GM12878 (cell line): Measurements from ENCODE around the gene NEK11. TPM values are rescaled to one million over a fixed set of nuclear protein-coding genes. Genes with fewer than 3 reads are reported as not detected.

ENCODE experiments used
- ATAC-seq: fragments of 200-7000 bp; cut with Tn5 transposase; 3 replicates; pipeline ENCODE4 v1.9.1; 2020; ENCODE audit warnings: mild to moderate bottlenecking, moderate library complexity
- BruUV-seq: library from RNA; stranded (reverse); fragments of 400-500 nt; replicated peaks from 2 replicates; lab custom pipeline; 2021; lab: Mats Ljungman, UMichigan
- CTCF ChIA-PET: fragments of 300-600 bp; sonication (Branson Sonifier 250); formaldehyde crosslinking; extraction: SDS; loops from one replicate; lab custom pipeline; 2021; ENCODE audit warnings: inconsistent platforms; lab: Yijun Ruan, JAX
- POLR2A ChIA-PET: fragments of 350-600 bp; formaldehyde crosslinking; extraction: SDS; loops from one replicate; lab custom pipeline; 2021; ENCODE audit warnings: inconsistent platforms; lab: Charles Lee
- RAD21 ChIA-PET: fragments of 300-600 bp; sonication (Branson Sonifier 250); formaldehyde crosslinking; loops from one replicate; lab custom pipeline; 2023; ENCODE audit warnings: antibody characterized with exemption; ENCODE audit not compliant: unreplicated experiment; lab: Charles Lee
- SMC1A ChIA-PET: fragments of 300-600 bp; sonication (Branson Sonifier 250); formaldehyde crosslinking; loops from one replicate; lab custom pipeline; 2023; ENCODE audit not compliant: unreplicated experiment, uncharacterized antibody; lab: Charles Lee
- DNase-seq: peaks from one replicate; pipeline ENCODE4 v3.0.0-alpha.2; 2011; ENCODE audit warnings: low read depth, low spot score
- FAIRE-seq: peaks from 3 replicates; lab custom pipeline; 2011; peaks lifted over from hg19 to GRCh38; lab: Jason Lieb, UNC
- H2AFZ ChIP-seq: 2 replicates; pipeline ENCODE4 v1.6.0; 2011; ENCODE audit warnings: low read depth, low read length, control low read depth; ENCODE audit not compliant: control insufficient read depth
- H3K27ac ChIP-seq: 2 replicates; pipeline ENCODE4 v1.5.1; 2011; ENCODE audit warnings: control low read depth; ENCODE audit not compliant: control insufficient read depth, insufficient read depth
- H3K27me3 ChIP-seq, 2 experiments: replicated peaks in 1 of 2; 2 replicates each; pipeline versions ENCODE4 v1.6.0 to v1.6.1; 2011; ENCODE audit warnings: low read length in 1 of 2; ENCODE audit not compliant: control insufficient read depth in 2 of 2, insufficient read depth in 2 of 2
- H3K36me3 ChIP-seq, 2 experiments: 2 replicates each; pipeline ENCODE4 v1.5.1; 2011; ENCODE audit warnings: low read length in 1 of 2; ENCODE audit not compliant: control insufficient read depth in 2 of 2, insufficient read depth in 2 of 2
- H3K4me1 ChIP-seq: 2 replicates; pipeline ENCODE4 v1.6.1; 2011; ENCODE audit warnings: mild to moderate bottlenecking, low read length, moderate library complexity, mixed read lengths; ENCODE audit not compliant: control insufficient read depth, insufficient read depth
- H3K4me2 ChIP-seq: 2 replicates; pipeline ENCODE4 v1.6.0; 2011; ENCODE audit warnings: control low read depth; ENCODE audit not compliant: control insufficient read depth, insufficient read depth
- H3K4me3 ChIP-seq: fragments of 200-600 bp; sonication (generic); 2 replicates; pipeline ENCODE4 v1.5.1; 2016
- H3K79me2 ChIP-seq: 2 replicates; pipeline ENCODE4 v1.6.0; 2011; ENCODE audit warnings: low read length; ENCODE audit not compliant: control insufficient read depth, insufficient read depth
- H3K9ac ChIP-seq: 2 replicates; pipeline ENCODE4 v1.8.0; 2011; ENCODE audit warnings: low read length, control low read depth, mixed read lengths; ENCODE audit not compliant: control insufficient read depth, insufficient read depth
- H3K9me3 ChIP-seq: replicated peaks from 3 replicates; pipeline ENCODE4 v1.5.1; 2011; ENCODE audit warnings: mild to moderate bottlenecking, low read length; ENCODE audit not compliant: control insufficient read depth, insufficient read depth
- H4K20me1 ChIP-seq: 2 replicates; pipeline ENCODE4 v1.6.0; 2011; ENCODE audit not compliant: control insufficient read depth, insufficient read depth
- CEBPB ChIP-seq, 2 experiments: fragments of 150-350 bp in 1 of 2; IDR thresholded peaks; 2 replicates each; pipeline ENCODE4 v1.6.1; 2012 to 2014; ENCODE audit warnings: low read depth in 2 of 2, low read length in 2 of 2, borderline replicate concordance in 1 of 2, inconsistent platforms in 1 of 2
- CHD2 ChIP-seq: IDR thresholded peaks from 2 replicates; pipeline ENCODE4 v1.6.1; 2011; ENCODE audit warnings: low read depth, low read length, improper control_type of control experiment, borderline replicate concordance
- CUX1 ChIP-seq: IDR thresholded peaks from 2 replicates; pipeline ENCODE4 v1.6.1; 2012; ENCODE audit warnings: improper control_type of control experiment, low read depth, low read length; ENCODE audit not compliant: insufficient replicate concordance
- FOS ChIP-seq: IDR thresholded peaks from 3 replicates; pipeline ENCODE4 v1.6.1; 2011; ENCODE audit warnings: borderline replicate concordance; ENCODE audit not compliant: insufficient read length; ENCODE audit errors: extremely low read depth
- FOXM1 ChIP-seq: IDR thresholded peaks from 2 replicates; pipeline ENCODE4 v1.6.1; 2012; ENCODE audit warnings: low read depth, mild to moderate bottlenecking, inconsistent platforms, low read length, moderate library complexity
- GATAD2B ChIP-seq: fragments of 450-650 bp; conservative IDR thresholded peaks from 2 replicates; pipeline ENCODE4 v1.6.1; 2017; ENCODE audit warnings: low read depth, mild to moderate bottlenecking, moderate library complexity
- HDAC2 ChIP-seq: fragments of 200-600 bp; sonication (generic); IDR thresholded peaks from 2 replicates; pipeline ENCODE4 v1.6.1; 2017
- HSF1 ChIP-seq: fragments of 150-350 bp; IDR thresholded peaks from 2 replicates; pipeline ENCODE4 v1.6.1; 2014; ENCODE audit warnings: mild to moderate bottlenecking, low read depth, low read length
- KAT2A ChIP-seq: conservative IDR thresholded peaks from 2 replicates; pipeline ENCODE4 v1.6.1; 2011; ENCODE audit warnings: low read depth, low read length; ENCODE audit not compliant: control insufficient read depth
- LARP7 ChIP-seq: fragments of 450-650 bp; IDR thresholded peaks from 2 replicates; pipeline ENCODE4 v1.6.1; 2017; ENCODE audit warnings: mild to moderate bottlenecking
- MAX ChIP-seq: IDR thresholded peaks from 2 replicates; pipeline ENCODE4 v1.6.1; 2012; ENCODE audit warnings: low read depth, low read length, improper control_type of control experiment
- MTA3 ChIP-seq: IDR thresholded peaks from 2 replicates; pipeline ENCODE4 v1.6.1; 2012; ENCODE audit warnings: low read length, inconsistent platforms, borderline replicate concordance
- MYB ChIP-seq: fragments of 150-350 bp; IDR thresholded peaks from 2 replicates; pipeline ENCODE4 v1.6.1; 2014; ENCODE audit warnings: mild to moderate bottlenecking, low read depth, low read length, borderline replicate concordance
- POLR2AphosphoS5 ChIP-seq: IDR thresholded peaks from 2 replicates; pipeline ENCODE4 v1.6.1; 2011; ENCODE audit warnings: mild to moderate bottlenecking, low read length, inconsistent platforms
- RB1 ChIP-seq: fragments of 450-650 bp; formaldehyde crosslinking; IDR thresholded peaks from 2 replicates; pipeline ENCODE4 v1.6.1; 2017; ENCODE audit warnings: mild to moderate bottlenecking, borderline replicate concordance
- RBBP5 ChIP-seq: fragments of 200-600 bp; sonication (generic); conservative IDR thresholded peaks from 2 replicates; pipeline ENCODE4 v1.6.1; 2016
- SIX5 ChIP-seq: IDR thresholded peaks from 2 replicates; pipeline ENCODE4 v1.6.1; 2011; ENCODE audit warnings: mild to moderate bottlenecking, low read depth, low read length, moderate library complexity; ENCODE audit not compliant: severe bottlenecking
- WGBS: methylation state at CpG from one replicate; pipeline ENCODE4 v1.1.6; 2016; ENCODE audit warnings: low lambda C conversion rate; ENCODE audit not compliant: insufficient replicate concordance, insufficient coverage; ENCODE audit errors: missing lambda C conversion rate; 5-methylcytosine and 5-hydroxymethylcytosine counted together
- in situ Hi-C: fragments of 300-500 bp; cut with MboI; formaldehyde crosslinking; loops from 9 replicates; pipeline ENCODE4 v1.14.3; 2018; ENCODE audit warnings: mixed read lengths
- intact Hi-C: fragments of 100-400 bp; cut with micrococcal nuclease; formaldehyde crosslinking; loops from one replicate; pipeline ENCODE4 v1.14.2; 2022; ENCODE audit not compliant: unreplicated experiment
- polyA plus RNA-seq, 11 experiments: library from polyadenylated mRNA; depleted of rRNA in 4 of 11; unstranded in 6 of 11; stranded (reverse) in 5 of 11; fragments of >200 nt; fragmentation: Nextera tagmentation in 4 of 11; fragmentation: Illumina TruSeq in 1 of 11; extraction: Ambion mirVana in 4 of 11; extraction: Trizol in 1 of 11; gene quantifications; 1 replicate in 1 of 11; 2 replicates in 10 of 11; pipeline versions ENCODE4 v1.2.1 to v1.2.3, GENCODE V29; 2011 to 2016; ENCODE audit warnings: inconsistent platforms in 2 of 11, missing spikeins in 2 of 11, low read depth in 1 of 11
- total RNA-seq, 4 experiments: library from RNA; depleted of rRNA in 3 of 4; stranded (reverse); fragments of >200 nt in 3 of 4; fragmentation: Illumina TruSeq in 1 of 4; extraction: Trizol in 1 of 4; gene quantifications; 2 replicates each; pipeline versions ENCODE4 v1.2.1 to v1.2.3, GENCODE V29; 2013 to 2021

NEK11 gene
- total and polyA plus RNA-seq, 10 of the 15 experiments (the other 5 are each of a cell fraction or from before 2014, with no cell fraction given), result 0.05 to 0.94 (median 0.36) TPM; not detected in 1

GRCh38 chr3:131079086-131079485, 52.4 kb downstream of the NEK11 start (continued):
- no peak for TF ChIP-seq MTA3
- TF ChIP-seq FOS, result no peak
- no peak for TF ChIP-seq HDAC2
- TF ChIP-seq MAX, result no peak
- TF ChIP-seq LARP7, result no peak

GRCh38 chr3:131081224-131081623, 54.5 kb downstream of the NEK11 start:
- Histone ChIP-seq H3K9ac (no peak overlapping the region), H3K36me3 (no peaks in the 10 kb centered on the region), H3K4me2 (no peak overlapping the region), H3K9me3 (no peaks in the 10 kb centered on the region), H4K20me1 (no peaks in the 10 kb centered on the region), H3K27me3 (no peaks in the 10 kb centered on the region), H3K27ac (no peak overlapping the region), H3K4me3 (no peak overlapping the region), H2AFZ (no peak overlapping the region), H3K79me2 (no peaks in the 10 kb centered on the region), H3K4me1 (no peaks in the 10 kb centered on the region)
- in situ Hi-C loops, result no loop called here
- POLR2A ChIA-PET, result no interaction called here
- CTCF ChIA-PET, result no interaction called here
- 87% methylated on average over 1 of the region's 1 CpG for WGBS
- intact Hi-C loops, result no loop called here
- RAD21 ChIA-PET, result no interaction called here
- FAIRE-seq, result no peak
- SMC1A ChIA-PET, result interaction anchor here (1.1 to 1.6 kb wide), 2 partner anchors 13 to 47 kb away, joined by 3 read pairs; no protein-coding TSS in a partner anchor
- no peak for DNase-seq
- BruUV-seq, result no TSS peak
- no peak for ATAC-seq
- TF ChIP-seq GATAD2B (no peak), RB1 (no peak), HSF1 (no peak), KAT2A (no peak), CEBPB (IDR thresholded peaks at IDR 0.05; ENCODE audit: borderline replicate concordance in 1 of 2, low read depth in 2 of 2, low read length in 2 of 2) (no peak), RBBP5 (no peak), CUX1 (no peak), CHD2 (no peak), POLR2AphosphoS5 (no peak), FOXM1 (no peak), MYB (no peak), SIX5 (no peak)
